Esophagus (tissue), 2 donors: ENCODE data around the gene SMTN. TPM values are rescaled to one million over a fixed set of nuclear protein-coding genes. Genes with fewer than 3 reads are reported as not detected.

Experiments
- H3K27ac ChIP-seq, 2 donors: one replicate each; pipeline ENCODE4 v1.5.1; 2013; ENCODE audit warnings: low read depth in 2 of 2, mild to moderate bottlenecking in 2 of 2, inconsistent platforms in 1 of 2, low read length in 1 of 2, moderate library complexity in 1 of 2
- H3K27me3 ChIP-seq, 2 donors: one replicate each; pipeline ENCODE4 v1.6.1; 2013; ENCODE audit warnings: low read length in 2 of 2, control low read depth in 1 of 2, mild to moderate bottlenecking in 1 of 2; ENCODE audit not compliant: insufficient read depth in 2 of 2, control insufficient read depth in 1 of 2
- H3K36me3 ChIP-seq, 2 donors: one replicate each; pipeline ENCODE4 v1.6.1; 2013; ENCODE audit warnings: low read length in 1 of 2; ENCODE audit not compliant: control insufficient read depth in 2 of 2, insufficient read depth in 2 of 2
- H3K4me1 ChIP-seq, 2 donors: one replicate each; pipeline ENCODE4 v1.6.1; 2013; ENCODE audit warnings: low read length in 1 of 2; ENCODE audit not compliant: control insufficient read depth in 2 of 2, insufficient read depth in 2 of 2
- H3K4me3 ChIP-seq, 2 donors: one replicate each; pipeline ENCODE4 v1.5.1; 2013; ENCODE audit warnings: low read length in 2 of 2, mild to moderate bottlenecking in 2 of 2, low read depth in 1 of 2, moderate library complexity in 1 of 2
- H3K9me3 ChIP-seq, 2 donors: one replicate each; pipeline ENCODE4 v1.6.1; 2013; ENCODE audit warnings: mild to moderate bottlenecking in 2 of 2, low read depth in 1 of 2, low read length in 1 of 2, moderate library complexity in 1 of 2; ENCODE audit not compliant: control insufficient read depth in 2 of 2, insufficient read depth in 1 of 2
- WGBS, 2 donors: extraction: QIAGEN DNeasy Blood & Tissue Kit; methylation state at CpG; one replicate each; pipeline ENCODE4 v1.1.7; 2013; 5-methylcytosine and 5-hydroxymethylcytosine counted together
- polyA plus RNA-seq, 2 donors: library from polyadenylated mRNA; stranded (reverse); fragments of 200-250 nt; gene quantifications; one replicate each; pipeline ENCODE4 v1.2.3, GENCODE V29; 2013
- donor health status: healthy with polysubstance abuse.
- donor health status: Bipolar disorder and iron deficiency.

The SMTN gene
- polyA plus RNA-seq, 2 donors: 100 to 103 TPM

DNA sequence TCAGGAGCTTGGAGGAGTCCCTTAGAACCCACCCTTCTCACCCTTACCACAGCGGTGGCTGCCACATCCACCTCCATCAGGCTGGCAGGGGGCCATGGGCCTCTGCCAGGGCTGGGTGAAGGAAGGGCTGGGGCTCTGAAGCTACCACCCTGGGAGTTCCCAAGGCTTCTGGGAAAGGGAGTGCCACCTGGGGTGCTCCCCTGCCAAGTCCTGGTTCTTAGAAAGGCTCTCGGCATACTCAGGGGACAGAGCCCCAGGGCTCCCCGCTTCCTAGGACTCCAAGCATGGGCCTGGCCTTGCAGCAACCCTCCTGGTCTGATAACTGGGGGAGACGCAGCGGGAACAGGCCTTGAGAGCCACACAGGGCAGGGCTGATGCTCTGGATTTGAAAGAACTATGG, 59.6 kb downstream of the SMTN start:
- peak overlapping the region in 1 of 2 donors; percentile 84 for H3K27ac ChIP-seq
- peaks cover 8 to 43% of the 10 kb centered on the region in 2 donors for H3K4me1 ChIP-seq
- WGBS, 2 donors: 47 to 64% methylated on average over 5 of the region's 5 CpGs
- no peaks in the 10 kb centered on the region for H3K36me3 ChIP-seq
- H3K4me3 ChIP-seq: no peak overlapping the region
- H3K9me3 ChIP-seq: peaks cover 0 to 2% of the 10 kb centered on the region in 2 donors
- no peaks in the 10 kb centered on the region for H3K27me3 ChIP-seq

- H3K4me1 ChIP-seq: peaks cover 8 to 43% of the 10 kb centered on the region in 2 donors
- H3K36me3 ChIP-seq: no peaks in the 10 kb centered on the region
- peaks cover 0 to 2% of the 10 kb centered on the region in 2 donors for H3K9me3 ChIP-seq
- no peak overlapping the region for H3K4me3 ChIP-seq
- H3K27ac ChIP-seq: peak overlapping the region in 1 of 2 donors; percentile 84
- no peaks in the 10 kb centered on the region for H3K27me3 ChIP-seq
- 82 to 97% methylated on average over 2 of the region's 2 CpGs for WGBS, 2 donors
Observed at GRCh38 chr22:31141551-31141950, 60.4 kb downstream of the SMTN start.

DNA sequence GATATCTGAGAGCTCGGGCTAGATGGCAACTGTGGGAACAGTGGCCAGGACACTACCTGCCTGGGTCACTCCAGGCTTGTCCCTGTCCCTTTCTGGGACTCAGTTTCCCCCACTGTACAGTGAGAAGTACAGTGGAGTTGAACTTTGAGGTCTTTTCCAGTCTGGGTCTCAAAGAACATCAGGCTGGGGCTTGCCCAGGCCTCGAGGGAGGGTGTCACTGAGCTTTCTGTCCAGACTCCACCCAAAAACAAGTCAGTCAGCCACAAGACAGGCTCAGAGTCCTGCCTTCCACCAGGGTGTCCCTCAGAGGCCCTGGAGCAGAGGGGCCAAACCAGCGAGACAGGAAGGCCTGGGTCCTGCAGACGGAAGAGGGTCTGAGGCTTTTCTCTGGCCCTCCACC, 61.2 kb downstream of the SMTN start:
- 52 to 57% methylated on average over 4 of the region's 4 CpGs for WGBS, 2 donors
- Histone ChIP-seq H3K9me3 (no peaks in the 10 kb centered on the region), H3K4me1 (peaks cover 8 to 43% of the 10 kb centered on the region in 2 donors), H3K36me3 (no peaks in the 10 kb centered on the region), H3K27ac (peak overlapping the region; percentile 26 to 84), H3K4me3 (no peak overlapping the region), H3K27me3 (no peaks in the 10 kb centered on the region)

DNA sequence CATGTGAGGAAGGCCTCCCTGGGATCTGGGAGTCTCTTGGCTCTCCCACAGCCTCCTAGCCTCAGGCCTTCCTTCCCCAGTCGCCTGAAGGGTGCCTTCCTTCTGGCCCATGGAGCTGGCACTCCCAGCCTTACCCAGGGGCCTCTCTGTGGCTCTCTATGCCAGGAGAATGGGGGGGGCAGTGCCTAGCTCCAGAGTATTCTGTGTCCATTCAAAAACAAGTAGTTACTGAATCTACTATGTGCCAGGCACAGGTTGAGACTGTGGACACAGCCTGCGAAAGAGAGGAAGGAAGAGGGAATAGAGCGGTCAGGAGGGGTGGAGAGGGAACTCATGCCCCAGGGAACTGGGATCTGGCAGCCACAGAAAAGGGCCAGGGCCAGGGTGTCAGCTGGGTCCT, 61.9 kb downstream of the SMTN start:
- 45 to 62% methylated on average over 3 of the region's 3 CpGs for WGBS, 2 donors
- Histone ChIP-seq H3K36me3 (no peaks in the 10 kb centered on the region), H3K27me3 (no peaks in the 10 kb centered on the region), H3K9me3 (no peaks in the 10 kb centered on the region), H3K4me3 (no peak overlapping the region), H3K4me1 (peaks cover 8 to 43% of the 10 kb centered on the region in 2 donors), H3K27ac (peak overlapping the region; percentile 26 to 84)

DNA sequence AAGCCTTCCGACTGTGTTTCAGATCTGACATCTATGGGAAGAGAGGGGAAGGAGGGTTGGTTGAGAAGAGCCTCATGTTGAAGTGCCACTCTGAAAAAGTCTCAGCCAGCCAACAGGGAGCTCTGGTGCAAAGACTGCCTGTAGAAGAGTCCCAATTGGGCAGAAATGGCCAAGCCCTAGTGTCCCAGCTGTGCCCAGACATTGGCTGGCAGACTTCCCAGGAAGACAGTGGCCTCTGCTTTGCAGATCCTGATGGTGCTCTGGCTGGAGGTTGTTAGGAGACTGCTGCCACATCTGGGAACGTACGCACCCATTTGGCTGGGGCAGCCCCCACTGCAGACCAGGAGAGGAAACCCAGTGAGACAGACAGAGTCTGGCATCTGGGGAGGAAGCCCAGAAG, 62.4 kb downstream of the SMTN start:
- no peaks in the 10 kb centered on the region for H3K9me3 ChIP-seq
- H3K27ac ChIP-seq: peak overlapping the region in 1 of 2 donors; percentile 84
- H3K27me3 ChIP-seq: no peaks in the 10 kb centered on the region
- no peaks in the 10 kb centered on the region for H3K36me3 ChIP-seq
- 76 to 81% methylated on average over 3 of the region's 3 CpGs for whole genome bisulfite sequencing, 2 donors
- H3K4me1 ChIP-seq: peaks cover 8 to 41% of the 10 kb centered on the region in 2 donors
- H3K4me3 ChIP-seq: no peak overlapping the region

- peaks cover 8 to 38% of the 10 kb centered on the region in 2 donors for H3K4me1 ChIP-seq
- no peaks in the 10 kb centered on the region for H3K9me3 ChIP-seq
- H3K4me3 ChIP-seq: no peak overlapping the region
- no peaks in the 10 kb centered on the region for H3K36me3 ChIP-seq
- H3K27ac ChIP-seq: no peak overlapping the region
- H3K27me3 ChIP-seq: no peaks in the 10 kb centered on the region
Observed at GRCh38 chr22:31144223-31144622, 63.1 kb downstream of the SMTN start.

- Histone ChIP-seq H3K27me3 (no peaks in the 10 kb centered on the region), H3K27ac (peak overlapping the region in 1 of 2 donors; percentile 38), H3K4me3 (no peak overlapping the region), H3K4me1 (peaks cover 0 to 2% of the 10 kb centered on the region in 2 donors), H3K9me3 (no peaks in the 10 kb centered on the region), H3K36me3 (no peaks in the 10 kb centered on the region)
- WGBS, 2 donors: 65 to 67% methylated on average over 1 of the region's 1 CpG
Observed at GRCh38 chr22:31148488-31148887, 67.4 kb downstream of the SMTN start.

- H3K4me3 ChIP-seq: no peak overlapping the region
- peak overlapping the region in 1 of 2 donors; percentile 38 for H3K27ac ChIP-seq
- H3K27me3 ChIP-seq: no peaks in the 10 kb centered on the region
- no peaks in the 10 kb centered on the region for H3K36me3 ChIP-seq
- H3K4me1 ChIP-seq: no peaks in the 10 kb centered on the region
- H3K9me3 ChIP-seq: no peaks in the 10 kb centered on the region
- 18 to 19% methylated on average over 5 of the region's 5 CpGs for WGBS, 2 donors
Observed at GRCh38 chr22:31148953-31149627, 68.0 kb downstream of the SMTN start.

GRCh38 chr22:31150615-31151014, 69.5 kb downstream of the SMTN start:
- WGBS, 2 donors: 66 to 85% methylated on average over 3 of the region's 3 CpGs
- no peak overlapping the region for H3K4me3 ChIP-seq
- H3K27ac ChIP-seq: no peak overlapping the region
- H3K4me1 ChIP-seq: no peaks in the 10 kb centered on the region
- no peaks in the 10 kb centered on the region for H3K9me3 ChIP-seq
- H3K36me3 ChIP-seq: no peaks in the 10 kb centered on the region
- H3K27me3 ChIP-seq: no peaks in the 10 kb centered on the region

GRCh38 chr22:31151872-31152271, 70.8 kb downstream of the SMTN start:
- Histone ChIP-seq H3K9me3 (no peaks in the 10 kb centered on the region), H3K4me3 (no peak overlapping the region), H3K36me3 (no peaks in the 10 kb centered on the region), H3K4me1 (peaks cover 3% of the 10 kb centered on the region in 2 donors), H3K27ac (no peak overlapping the region), H3K27me3 (no peaks in the 10 kb centered on the region)
- WGBS, 2 donors: 84 to 90% methylated on average over 2 of the region's 2 CpGs
